AG04449 (cell line): Measurements from ENCODE around the gene EPB41.
A peak's percentile ranks its signal among the peaks of the same experiment; 100 is the strongest.
"Not testable (repeated sequence)": the region's sequence is repeated elsewhere in the genome, so short reads cannot be mapped to it uniquely, and the experiment has no call there.

ENCODE experiments used
- CTCF ChIA-PET: fragments of 350-600 bp; formaldehyde crosslinking; extraction: SDS; loops from one replicate; lab custom pipeline; 2021; ENCODE audit warnings: antibody characterized with exemption; lab: Yijun Ruan, JAX
- POLR2A ChIA-PET: fragments of 400-600, 350-600 bp; formaldehyde crosslinking; extraction: SDS; loops from one replicate; lab custom pipeline; 2020; ENCODE audit warnings: antibody characterized with exemption, inconsistent platforms; lab: Yijun Ruan, JAX
- DNase-seq: peaks from one replicate; pipeline ENCODE4 v3.0.0-alpha.2; 2010; ENCODE audit warnings: low read depth, low spot score
- H3K4me3 ChIP-seq: 2 replicates; pipeline ENCODE4 v1.5.1; 2011; ENCODE audit warnings: low read depth, mild to moderate bottlenecking, control low read depth, low read length
- CTCF ChIP-seq: IDR thresholded peaks from one replicate; pipeline ENCODE4 v1.5.1; 2011; ENCODE audit warnings: mild to moderate bottlenecking, moderate library complexity, low read length, control low read depth, inconsistent platforms; ENCODE audit not compliant: insufficient read depth; ENCODE audit errors: missing control alignments

The EPB41 gene

GRCh38 chr1:29142714-29143113 is 228.3 kb downstream of the EPB41 start:
- no peak overlapping the region for H3K4me3 ChIP-seq
- POLR2A ChIA-PET, result no interaction called here
- TF ChIP-seq CTCF, result no peak
- DNase-seq, result no peak
- CTCF ChIA-PET, result no interaction called here

- TF ChIP-seq CTCF, result no peak
- H3K4me3 ChIP-seq, result no peak overlapping the region
- no peak for DNase-seq
- POLR2A ChIA-PET, result interaction anchor here (1.0 kb wide), 1 partner anchor 16 kb away, joined by 3 read pairs; no protein-coding TSS in a partner anchor
- CTCF ChIA-PET, result interaction anchor here (1.9 kb wide), 1 partner anchor 20 kb away, joined by 8 read pairs; the partner anchor contains the start of gene TMEM200B
Observed at GRCh38 chr1:29144178-29144577, 229.8 kb downstream of the EPB41 start.

DNA sequence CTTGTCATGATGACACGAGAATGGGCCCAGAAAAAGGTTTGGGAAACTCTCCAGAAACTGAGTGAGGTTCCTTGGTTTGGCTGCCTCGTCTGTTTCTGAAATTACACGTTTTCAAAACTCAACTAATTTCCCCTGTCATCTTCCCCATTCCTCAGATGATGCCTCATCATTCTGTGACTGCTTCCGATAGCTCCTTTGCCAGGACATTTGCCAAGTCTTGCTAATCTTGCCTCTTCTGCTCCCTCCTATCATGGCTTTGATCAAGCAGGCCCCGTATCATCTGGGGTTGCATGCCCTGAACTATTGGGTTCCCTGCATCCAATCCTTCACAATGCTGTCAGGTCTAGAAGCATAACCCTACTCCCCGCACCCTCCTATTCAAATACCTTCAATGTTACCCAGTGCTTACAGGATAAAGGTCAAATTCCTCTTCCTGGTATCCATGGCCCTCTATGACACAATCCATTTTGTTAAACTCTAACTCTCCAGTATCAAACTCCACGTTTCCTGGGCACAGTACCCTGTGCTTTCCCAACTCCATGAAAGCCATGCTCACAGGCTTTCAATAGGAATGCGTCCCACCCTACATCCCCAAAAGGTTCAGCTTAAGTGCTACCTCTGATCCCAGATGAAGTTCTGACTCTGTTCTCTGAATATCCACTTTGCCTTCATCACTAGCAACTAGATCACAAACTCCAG is 231.5 kb downstream of the EPB41 start:
- H3K4me3 ChIP-seq, result no peak overlapping the region
- TF ChIP-seq CTCF, result no peak
- ChIA-PET CTCF (interaction anchor here (0.6 to 1.9 kb wide), 4 partner anchors 11 to 56 kb away, joined by 3 to 8 read pairs (median 6); partner anchors contain the start of genes SRSF4 and TMEM200B), POLR2A (interaction anchor here (0.6 to 1.0 kb wide), 2 partner anchors 15 to 21 kb away, joined by 3 to 6 read pairs; no protein-coding TSS in a partner anchor)
- peak; percentile 59 for DNase-seq

- no peak overlapping the region for H3K4me3 ChIP-seq
- ChIA-PET CTCF (interaction anchor here (1.1 kb wide), 1 partner anchor 52 kb away, joined by 3 read pairs; no protein-coding TSS in a partner anchor), POLR2A (no interaction called here)
- no peak for TF ChIP-seq CTCF
- DNase-seq, result no peak
Observed at GRCh38 chr1:29148656-29149491, 234.5 kb downstream of the EPB41 start.

DNA sequence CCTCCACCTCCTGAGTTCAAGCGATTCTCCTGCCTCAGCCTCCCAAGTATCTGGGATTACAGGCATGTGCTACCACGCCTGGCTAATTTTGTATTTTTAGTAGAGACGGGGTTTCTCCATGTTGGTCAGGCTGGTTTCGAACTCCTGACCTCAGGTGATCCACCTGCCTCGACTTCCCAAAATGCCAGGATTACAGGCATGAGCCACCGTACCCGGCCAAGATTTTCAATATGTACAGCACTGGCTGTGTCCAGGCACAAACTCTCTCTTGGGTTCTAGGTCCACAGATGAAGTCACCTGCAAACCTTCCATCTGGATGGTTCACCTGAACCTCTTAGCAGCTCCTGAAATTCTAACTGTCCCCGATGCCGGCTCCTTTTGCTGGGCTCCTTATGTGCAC is 236.0 kb downstream of the EPB41 start:
- H3K4me3 ChIP-seq, POLR2A ChIA-PET, DNase-seq: not testable (repeated sequence)
- CTCF ChIA-PET, result interaction anchor here (1.1 to 2.8 kb wide), 2 partner anchors 26 to 51 kb away, joined by 3 to 10 read pairs; partner anchors contain the start of gene TMEM200B

DNA sequence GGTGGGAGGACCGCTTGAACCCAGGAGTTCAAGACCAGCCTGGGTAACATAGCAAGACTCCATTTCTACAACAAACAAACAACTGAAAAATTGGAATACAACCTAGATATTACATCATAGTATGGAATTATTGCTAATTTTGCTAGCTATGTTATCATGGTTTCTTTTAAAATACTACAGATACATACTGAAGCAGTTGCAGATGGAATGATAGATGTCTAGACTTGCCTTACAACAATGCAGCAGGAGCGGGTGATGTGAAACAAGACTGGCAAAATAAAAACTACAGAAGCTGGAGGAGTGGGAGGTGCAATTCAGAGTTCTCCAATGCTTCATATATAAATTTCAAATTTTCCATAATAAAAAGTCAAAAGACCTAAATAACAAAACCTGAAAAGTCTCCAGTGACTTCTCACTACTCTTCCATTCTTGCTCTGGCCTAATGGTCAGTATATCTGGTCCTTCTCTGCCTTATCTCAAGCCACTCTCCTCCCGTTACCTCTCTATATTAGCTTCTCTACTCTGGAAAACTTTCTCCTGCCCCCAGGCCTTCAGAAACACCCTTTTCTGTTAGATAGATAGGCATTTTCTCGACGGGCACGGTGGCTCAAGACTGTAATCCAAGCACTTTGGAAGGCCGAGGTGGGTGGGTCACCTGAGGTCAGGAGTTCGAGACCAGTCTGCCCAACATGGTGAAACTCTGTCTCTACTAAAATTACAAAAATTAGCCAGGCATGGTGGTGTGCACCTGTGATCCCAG is 237.9 kb downstream of the EPB41 start:
- CTCF ChIA-PET, result interaction anchor here (0.8 to 2.8 kb wide), 5 partner anchors 9 to 50 kb away, joined by 3 to 10 read pairs (median 3); partner anchors contain the start of genes SRSF4 and TMEM200B
- POLR2A ChIA-PET, result no interaction called here

More for the DNA sequence above, 237.9 kb downstream of the EPB41 start:
- no peak for TF ChIP-seq CTCF
- no peak for DNase-seq
- no peak overlapping the region for H3K4me3 ChIP-seq
